AG04450 (cell line): ENCODE measurements around the gene ATP11A. TPM values are rescaled to one million over a fixed set of nuclear protein-coding genes. Genes with fewer than 3 reads are reported as not detected.

ENCODE experiments used
- CTCF ChIA-PET: fragments of 300-600, 350-600 bp; formaldehyde crosslinking; extraction: SDS; loops from one replicate; lab custom pipeline; 2022; ENCODE audit warnings: antibody characterized with exemption, inconsistent platforms; lab: Charles Lee
- POLR2A ChIA-PET: fragments of 350-600 bp; formaldehyde crosslinking; extraction: SDS; loops from one replicate; lab custom pipeline; 2021; ENCODE audit warnings: antibody characterized with exemption, inconsistent platforms; lab: Yijun Ruan, JAX
- DNase-seq: peaks from one replicate; pipeline ENCODE4 v3.0.0-alpha.2; 2011; ENCODE audit warnings: low read depth, low spot score
- H3K27ac ChIP-seq: one replicate; pipeline ENCODE4 v1.5.1; 2012; ENCODE audit warnings: low read depth, low read length, control low read depth
- H3K27me3 ChIP-seq: one replicate; pipeline ENCODE4 v1.6.0; 2012; ENCODE audit warnings: low read length; ENCODE audit not compliant: control insufficient read depth, insufficient read depth
- H3K4me3 ChIP-seq: 2 replicates; pipeline ENCODE4 v1.5.1; 2011; ENCODE audit warnings: mild to moderate bottlenecking, low read depth, low read length, control low read depth
- H3K9me3 ChIP-seq: 2 replicates; pipeline ENCODE4 v1.5.1; 2012; ENCODE audit warnings: low read length; ENCODE audit not compliant: control insufficient read depth, insufficient read depth
- CTCF ChIP-seq: IDR thresholded peaks from 2 replicates; pipeline ENCODE4 v1.5.1; 2011; ENCODE audit warnings: low read depth, low read length, control low read depth, inconsistent platforms
- polyA plus RNA-seq: library from polyadenylated mRNA; depleted of rRNA; stranded (reverse); fragments of >200 nt; gene quantifications from 2 replicates; pipeline ENCODE4 v1.2.3, GENCODE V29; 2011

The ATP11A gene
- polyA plus RNA-seq, 1 experiment = 5.8 TPM

DNA sequence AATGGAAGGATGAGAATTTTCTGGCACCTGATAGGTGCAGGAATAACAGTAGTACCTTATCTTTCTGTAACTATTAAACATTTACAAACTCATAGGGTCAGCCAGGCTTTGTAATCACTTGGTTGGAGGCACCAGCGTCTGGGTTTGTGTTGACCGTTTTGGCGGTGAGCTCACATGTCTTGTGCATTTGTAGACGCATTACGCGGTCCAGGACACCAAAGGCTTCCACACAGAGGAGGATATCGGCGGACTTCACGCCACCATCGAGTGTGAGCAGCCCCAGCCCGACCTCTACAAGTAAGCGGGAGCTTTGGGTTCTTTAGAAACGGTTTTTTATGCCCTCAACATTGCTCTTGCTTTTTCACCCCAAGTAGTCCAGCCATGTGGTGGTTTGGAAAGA is 129.3 kb downstream of the ATP11A start:
- Histone ChIP-seq H3K4me3 (no peak overlapping the region), H3K27me3 (no peaks in the 10 kb centered on the region), H3K9me3 (peaks cover 7% of the 10 kb centered on the region), H3K27ac (no peak overlapping the region)
- DNase-seq = no peak
- POLR2A ChIA-PET = interaction anchor here (0.6 kb wide), 1 partner anchor 67 kb away, joined by 5 read pairs; no protein-coding TSS in a partner anchor
- CTCF ChIA-PET = no interaction called here
- no peak for TF ChIP-seq CTCF

- ChIA-PET CTCF (no interaction called here), POLR2A (no interaction called here)
- Histone ChIP-seq H3K9me3 (peaks cover 7% of the 10 kb centered on the region), H3K4me3 (no peak overlapping the region), H3K27me3 (no peaks in the 10 kb centered on the region), H3K27ac (no peak overlapping the region)
- DNase-seq = no peak
- no peak for TF ChIP-seq CTCF
These were observed 130.0 kb downstream of the ATP11A start for GRCh38 chr13:112819816-112820215.

DNA sequence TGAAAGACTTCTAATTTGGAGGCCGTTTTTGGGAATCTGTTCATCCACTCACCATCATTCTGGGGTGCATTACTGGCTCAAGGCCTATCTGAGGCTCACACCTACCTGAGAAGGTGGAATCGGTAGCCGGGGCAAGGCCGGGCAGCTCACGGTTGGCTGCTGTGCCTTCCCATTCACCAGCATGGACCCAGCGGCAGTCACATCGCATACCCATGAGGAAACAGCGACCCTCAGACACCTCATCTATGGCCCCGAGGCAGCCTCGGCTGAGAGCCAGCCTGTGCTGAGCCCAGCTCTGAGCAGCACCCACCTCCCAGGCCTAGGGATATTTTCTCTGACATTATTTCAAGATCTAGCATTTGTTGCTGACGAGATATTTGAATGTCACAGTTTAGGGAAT is 130.5 kb downstream of the ATP11A start:
- CTCF ChIA-PET = no interaction called here
- no peak for DNase-seq
- Histone ChIP-seq H3K9me3 (peaks cover 7% of the 10 kb centered on the region), H3K27me3 (no peaks in the 10 kb centered on the region), H3K27ac (no peak overlapping the region), H3K4me3 (no peak overlapping the region)
- no peak for TF ChIP-seq CTCF
- POLR2A ChIA-PET = no interaction called here

- POLR2A ChIA-PET = no interaction called here
- CTCF ChIA-PET = interaction anchor here (1.4 kb wide), 1 partner anchor 53 kb away, joined by 3 read pairs; no protein-coding TSS in a partner anchor
- H3K27me3 ChIP-seq = no peaks in the 10 kb centered on the region
- DNase-seq = no peak
- peaks cover 7% of the 10 kb centered on the region for H3K9me3 ChIP-seq
- no peak for TF ChIP-seq CTCF
- H3K4me3 ChIP-seq = no peak overlapping the region
- H3K27ac ChIP-seq = no peak overlapping the region
These were observed 131.7 kb downstream of the ATP11A start for GRCh38 chr13:112821340-112822055.

DNA sequence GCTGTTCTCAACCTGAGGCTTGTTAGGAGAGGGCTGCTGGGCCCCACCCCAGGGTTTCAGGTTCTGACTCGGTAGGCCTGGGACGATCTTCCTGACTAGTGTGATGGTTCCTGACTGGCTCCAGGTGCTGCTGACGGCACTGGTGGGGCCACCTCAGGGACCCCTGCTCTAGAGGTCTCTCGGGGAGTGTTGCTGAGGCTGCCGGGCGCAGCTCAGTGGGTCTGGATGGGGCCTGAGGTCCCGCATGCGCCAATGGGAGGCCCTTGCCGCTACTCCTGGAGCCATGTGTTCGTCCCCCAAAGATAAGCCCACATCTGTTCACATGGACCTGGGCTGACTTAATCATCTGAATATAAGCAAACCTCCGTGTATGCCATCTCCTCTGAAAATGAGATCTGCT is 133.0 kb downstream of the ATP11A start:
- DNase-seq = no peak
- H3K4me3 ChIP-seq = no peak overlapping the region
- ChIA-PET POLR2A (no interaction called here), CTCF (interaction anchor here (0.7 kb wide), 1 partner anchor 1395 kb away, joined by 4 read pairs; no protein-coding TSS in a partner anchor)
- H3K9me3 ChIP-seq = peaks cover 6% of the 10 kb centered on the region
- H3K27me3 ChIP-seq = no peaks in the 10 kb centered on the region
- H3K27ac ChIP-seq = no peak overlapping the region
- no peak for TF ChIP-seq CTCF
